SK-MEL-5 (cell line): ENCODE results near the gene PRR9. TPM values are rescaled to one million over a fixed set of nuclear protein-coding genes. Genes with fewer than 3 reads are reported as not detected.
"Not testable (repeated sequence)": the region's sequence is repeated elsewhere in the genome, so short reads cannot be mapped to it uniquely, and the experiment has no call there.

Experiments
- DNase-seq: peaks from one replicate; pipeline ENCODE4 v3.0.0-alpha.2; 2016; ENCODE audit warnings: low read depth, low spot score
- in situ Hi-C: cut with HindIII; loops from 2 replicates; pipeline ENCODE4 v1.10.0; 2016; ENCODE audit warnings: low sequenced_read_pairs, high pct_unique_total_duplicates, low pct_unique_long_range_greater_than_20kb
- polyA plus RNA-seq, 2 experiments: library from polyadenylated mRNA; depleted of rRNA; stranded (reverse); fragments of >200 nt; gene quantifications; 2 replicates each; pipeline ENCODE4 v1.2.3, GENCODE V29; 2015
- total RNA-seq: library from RNA; depleted of rRNA; stranded (reverse); fragments of >200 nt; shearing (Covaris generic); gene quantifications from 2 replicates; pipeline ENCODE4 v1.2.3, GENCODE V29; 2014; rRNA removed

Gene PRR9, protein sequence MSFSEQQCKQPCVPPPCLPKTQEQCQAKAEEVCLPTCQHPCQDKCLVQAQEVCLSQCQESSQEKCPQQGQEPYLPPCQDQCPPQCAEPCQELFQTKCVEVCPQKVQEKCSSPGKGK
- not detected in 2 replicates for total RNA-seq
- polyA plus RNA-seq (2015; cell fraction: cytosol; rRNA removed) = not detected in 2 replicates
- polyA plus RNA-seq (2015; cell fraction: nucleus; rRNA removed) = not detected in 2 replicates

- in situ Hi-C loops = no loop called here
- DNase-seq = no peak
Observed at GRCh38 chr1:153217212-153217611, at the start of gene PRR9. Gene PRR9 (plus strand): TSS chr1:153217584. CDS start chr1:153218145, 561 bp downstream.

- no peak for DNase-seq
- in situ Hi-C loops = no loop called here
Observed at GRCh38 chr1:153168686-153169085, 48.7 kb upstream of the PRR9 start.

- in situ Hi-C loops = no loop called here
- DNase-seq = no peak
Observed at GRCh38 chr1:153174624-153175023, 42.8 kb upstream of the PRR9 start.

DNA sequence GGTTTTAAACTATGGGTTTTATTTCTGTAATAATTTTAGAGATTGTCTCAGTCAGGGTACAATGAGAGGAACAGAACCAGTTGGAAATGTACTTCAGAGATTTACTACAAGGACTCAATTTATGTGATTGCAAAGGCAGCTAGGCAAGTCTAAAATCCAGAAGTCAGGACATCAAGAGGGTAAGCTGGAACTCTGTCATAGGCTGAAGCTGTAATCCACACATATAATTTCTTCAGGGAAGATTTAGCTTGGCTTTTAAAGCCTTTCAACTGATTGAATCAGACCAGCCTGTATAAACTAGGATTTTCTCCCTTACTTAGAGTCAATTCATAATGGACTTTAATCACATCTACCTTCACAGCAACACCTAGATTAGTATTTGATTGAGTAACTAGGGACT, 38.5 kb upstream of the PRR9 start:
- DNase-seq = no peak
- in situ Hi-C loops = no loop called here

GRCh38 chr1:153180556-153180955, 36.8 kb upstream of the PRR9 start:
- no peak for DNase-seq

DNA sequence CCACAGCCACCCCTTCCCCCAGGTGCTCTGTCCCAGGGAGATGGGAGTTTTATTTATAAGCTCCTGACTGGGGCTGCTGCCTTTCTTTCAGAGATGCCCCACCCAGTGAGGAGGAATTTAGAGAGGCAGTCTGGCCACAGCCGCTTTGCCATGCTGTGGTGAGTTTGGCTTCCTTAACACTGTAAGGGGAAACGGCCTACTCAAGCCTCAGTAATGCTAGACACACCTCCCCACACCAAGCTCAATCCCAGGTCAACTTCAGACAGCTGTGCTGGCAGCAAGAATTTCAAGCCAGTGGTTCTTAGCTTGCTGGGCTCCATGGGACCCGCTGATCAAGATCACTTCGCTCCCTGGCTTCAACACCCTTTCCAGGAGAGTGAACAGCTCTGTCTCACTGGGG, 29.1 kb upstream of the PRR9 start:
- in situ Hi-C loops = not testable (repeated sequence)

More at GRCh38 chr1:153180556-153180955, 36.8 kb upstream of the PRR9 start:
- in situ Hi-C loops = no loop called here

DNA sequence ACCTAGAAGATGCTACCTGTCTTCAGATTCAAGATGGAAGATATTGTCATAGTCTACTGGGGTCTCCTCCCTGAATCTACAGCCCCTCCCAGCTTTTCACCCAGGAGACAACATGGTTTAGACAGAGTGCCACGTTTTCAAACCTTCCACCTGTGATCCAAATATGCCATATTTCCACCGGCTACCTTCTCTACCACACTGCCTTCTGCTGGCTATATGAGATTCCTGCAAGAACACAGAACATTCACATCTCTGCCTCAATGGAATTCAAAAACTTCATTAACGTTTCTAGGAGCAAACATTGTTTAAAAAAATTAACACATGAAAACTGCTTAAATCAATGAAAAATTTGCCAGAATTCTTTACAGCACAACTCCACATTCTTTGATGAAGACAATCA, 27.0 kb upstream of the PRR9 start:
- DNase-seq = peak; percentile 50
- in situ Hi-C loops = no loop called here

More for the DNA sequence above, 29.1 kb upstream of the PRR9 start:
- DNase-seq = not testable (repeated sequence)

GRCh38 chr1:153192697-153193096, 24.7 kb upstream of the PRR9 start:
- in situ Hi-C loops = no loop called here
- DNase-seq = peak; percentile 41

- DNase-seq = no peak
- in situ Hi-C loops = no loop called here
Observed at GRCh38 chr1:153194331-153195050, 22.9 kb upstream of the PRR9 start.

- in situ Hi-C loops = no loop called here
- no peak for DNase-seq
Observed at GRCh38 chr1:153195216-153195615, 22.2 kb upstream of the PRR9 start.

DNA sequence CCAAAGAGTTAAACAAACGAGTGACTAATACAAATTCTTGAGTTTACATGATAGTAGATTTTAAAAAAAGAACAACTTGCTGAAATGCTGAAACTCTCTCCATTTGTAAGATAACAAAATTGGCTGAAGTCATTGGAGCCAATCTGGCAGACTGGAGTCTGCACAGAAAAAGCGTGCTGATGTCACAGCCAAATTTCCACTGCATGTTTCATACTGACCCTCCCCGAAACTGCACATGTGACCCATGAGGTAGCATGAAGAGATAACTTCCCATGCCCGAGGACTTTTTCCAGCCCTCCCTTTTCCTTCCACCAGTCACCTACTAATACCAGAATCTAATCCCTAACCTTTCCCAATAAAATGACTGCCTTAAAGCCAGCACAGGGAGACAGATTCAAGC, 15.4 kb upstream of the PRR9 start:
- DNase-seq = no peak
- in situ Hi-C loops = no loop called here

DNA sequence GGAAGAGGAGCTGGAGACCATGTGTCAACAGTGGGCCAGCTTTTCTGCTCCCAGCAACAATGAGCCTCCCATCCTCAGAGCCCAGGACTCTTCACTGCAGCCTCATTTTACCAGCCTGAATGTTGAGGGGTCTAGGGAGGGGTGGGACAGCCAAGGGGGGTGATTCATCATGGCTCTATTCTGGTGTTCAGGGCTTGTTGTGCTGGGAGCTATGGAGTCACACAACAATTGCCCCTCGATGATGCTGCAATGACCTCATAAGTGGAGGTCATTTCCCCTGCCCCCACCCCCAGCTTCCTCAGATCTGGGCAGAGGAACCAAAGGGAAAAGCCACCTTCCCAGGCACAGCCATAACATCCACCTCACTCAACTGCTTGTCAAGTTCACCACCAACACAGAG, 14.3 kb upstream of the PRR9 start, which contains the start of gene LELP1:
Gene LELP1 (plus strand): TSS at position 301 of the 400 bp plus-strand sequence. CDS start 1,278 bp downstream, outside the sequence.
- DNase-seq = no peak
- in situ Hi-C loops = no loop called here

- DNase-seq = peak; percentile 96
- in situ Hi-C loops = no loop called here
Observed at GRCh38 chr1:153206631-153207030, 10.8 kb upstream of the PRR9 start.

DNA sequence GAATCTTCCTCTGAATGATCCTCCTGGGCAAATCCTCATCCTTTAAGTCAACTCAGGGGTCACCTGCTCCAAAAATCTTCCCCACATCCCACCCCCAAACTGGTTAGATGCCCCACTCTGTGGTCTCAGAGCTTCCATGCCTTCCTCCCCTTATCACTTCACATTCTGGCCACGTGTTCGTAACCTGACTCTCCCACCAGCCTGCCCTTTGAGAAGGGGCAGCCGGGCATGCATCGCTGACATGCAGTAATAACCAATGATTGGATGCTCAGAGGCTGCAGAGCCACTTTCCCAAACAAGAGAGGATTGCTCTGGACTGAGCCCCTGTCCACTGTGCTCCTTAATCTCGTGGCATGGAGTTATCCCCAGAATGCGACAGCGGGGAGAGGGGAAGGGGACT, 7.2 kb upstream of the PRR9 start:
- in situ Hi-C loops = no loop called here
- DNase-seq = no peak

- DNase-seq = no peak
- in situ Hi-C loops = no loop called here
Observed at GRCh38 chr1:153212201-153212600, 5.2 kb upstream of the PRR9 start.

DNA sequence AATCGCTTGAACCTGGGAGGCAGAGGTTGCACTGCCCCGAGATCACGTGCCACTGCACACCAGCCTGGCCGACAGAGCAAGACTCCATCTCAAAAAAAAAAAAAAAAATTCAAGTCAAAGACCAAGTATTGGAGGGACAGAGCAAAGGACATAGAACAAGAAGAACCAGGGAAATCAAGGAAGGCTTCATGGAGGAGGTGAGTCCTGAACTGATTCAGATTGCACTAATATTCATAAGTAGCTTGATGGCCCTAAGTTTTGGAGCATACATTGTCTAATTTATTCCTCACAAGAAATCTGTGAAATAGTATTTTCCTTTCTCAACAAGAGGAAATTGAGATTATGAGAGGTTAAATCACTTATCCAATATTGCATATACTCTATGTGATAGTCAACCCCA, 3.9 kb upstream of the PRR9 start:
- in situ Hi-C loops = no loop called here
- no peak for DNase-seq

DNA sequence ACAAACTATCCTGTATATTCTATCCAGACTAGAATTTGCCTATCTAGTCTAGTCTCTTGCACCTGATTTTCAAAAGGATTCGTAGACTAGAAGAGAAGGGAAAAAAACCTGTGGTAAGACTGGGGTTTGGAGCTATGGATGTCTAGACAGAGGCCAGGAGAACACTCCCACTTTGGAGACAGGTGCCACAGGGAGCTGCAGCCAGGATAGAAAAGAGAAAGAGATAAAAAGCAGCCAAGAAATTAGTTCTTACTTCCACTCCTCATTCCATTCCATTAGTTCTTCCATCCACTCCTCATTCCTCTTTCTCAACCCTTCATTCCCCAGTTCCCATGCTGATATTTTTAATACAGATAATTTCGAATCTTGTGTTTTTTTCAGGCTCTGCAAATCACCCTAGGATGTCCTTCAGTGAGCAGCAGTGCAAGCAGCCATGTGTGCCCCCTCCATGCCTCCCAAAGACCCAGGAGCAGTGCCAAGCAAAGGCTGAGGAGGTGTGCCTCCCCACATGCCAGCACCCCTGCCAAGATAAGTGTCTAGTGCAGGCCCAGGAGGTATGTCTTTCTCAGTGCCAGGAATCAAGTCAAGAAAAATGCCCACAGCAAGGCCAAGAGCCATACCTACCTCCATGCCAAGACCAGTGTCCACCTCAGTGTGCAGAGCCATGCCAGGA, 496 bp downstream of the PRR9 start:
- DNase-seq = no peak
- in situ Hi-C loops = no loop called here

DNA sequence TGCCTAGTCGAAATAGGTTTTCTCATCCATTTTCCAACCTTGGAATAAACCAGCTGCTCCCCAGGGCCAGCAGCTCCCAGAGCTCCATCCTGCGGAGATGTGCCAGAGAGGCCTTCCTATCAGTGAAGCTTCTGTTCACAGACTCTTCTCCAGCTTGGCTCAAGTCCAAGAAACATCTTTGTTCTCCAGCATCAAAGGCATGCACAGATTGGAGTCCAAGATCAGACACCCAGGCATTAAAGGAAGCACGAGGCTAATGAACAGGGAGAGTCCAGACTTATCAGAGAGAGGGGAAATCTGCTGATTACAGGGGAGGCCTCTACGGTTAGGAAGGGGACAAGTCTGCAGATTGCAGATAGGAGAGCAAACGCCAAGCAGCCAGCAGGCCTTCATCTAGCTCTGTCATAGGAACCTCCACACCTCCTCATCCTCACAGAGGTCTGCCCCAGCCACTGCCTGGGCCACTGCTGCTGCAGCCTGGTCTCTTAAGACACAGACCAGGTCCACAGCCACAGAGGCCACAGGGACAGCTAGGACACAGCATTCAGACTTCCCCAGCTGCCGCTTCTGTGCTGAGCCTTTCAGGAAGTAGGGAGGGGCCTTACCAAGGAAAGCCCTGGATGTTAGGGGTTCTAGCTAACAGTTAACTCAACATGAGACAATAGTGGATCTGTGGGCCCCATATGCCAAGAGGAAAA, 3.4 kb downstream of the PRR9 start:
- in situ Hi-C loops = no loop called here
- DNase-seq = peak; percentile 76
